ENCODE results near the gene GULP1.

GULP1 gene

GRCh38 chr2:188326669-188327301 lies 35.1 kb downstream of the GULP1 start:
- no peak for DNase-seq

GRCh38 chr2:188327518-188328213 lies 36.0 kb downstream of the GULP1 start:
- no peak for DNase-seq

GRCh38 chr2:188328419-188328818 lies 36.7 kb downstream of the GULP1 start:
- no peak for DNase-seq

- no peak for DNase-seq
Observed at GRCh38 chr2:188330316-188331053, 38.8 kb downstream of the GULP1 start.

- DNase-seq = no peak
Observed at GRCh38 chr2:188332619-188333018, 40.9 kb downstream of the GULP1 start.

- DNase-seq = no peak
Observed at GRCh38 chr2:188333751-188334524, 42.3 kb downstream of the GULP1 start.

GRCh38 chr2:188338463-188338862 lies 46.8 kb downstream of the GULP1 start:
- DNase-seq = no peak

- no peak for DNase-seq
Observed at GRCh38 chr2:188340257-188340656, 48.6 kb downstream of the GULP1 start.

GRCh38 chr2:188345020-188345419 lies 53.3 kb downstream of the GULP1 start:
- DNase-seq = no peak

- no peak for DNase-seq
Observed at GRCh38 chr2:188345426-188345825, 53.8 kb downstream of the GULP1 start.

- no peak for DNase-seq
Observed at GRCh38 chr2:188345831-188346458, 54.3 kb downstream of the GULP1 start.

GRCh38 chr2:188349019-188349418 lies 57.3 kb downstream of the GULP1 start:
- no peak for DNase-seq

GRCh38 chr2:188353282-188353681 lies 61.6 kb downstream of the GULP1 start:
- no peak for DNase-seq

- no peak for DNase-seq
Observed at GRCh38 chr2:188360485-188361263, 69.0 kb downstream of the GULP1 start.

- DNase-seq = no peak
Observed at GRCh38 chr2:188364033-188364630, 72.5 kb downstream of the GULP1 start.

- no peak for DNase-seq
Observed at GRCh38 chr2:188365058-188365641, 73.5 kb downstream of the GULP1 start.

GRCh38 chr2:188367164-188367563 lies 75.5 kb downstream of the GULP1 start:
- no peak for DNase-seq

GRCh38 chr2:188369365-188369764 lies 77.7 kb downstream of the GULP1 start:
- peak; percentile 35 for DNase-seq

GRCh38 chr2:188378371-188378950 lies 86.8 kb downstream of the GULP1 start:
- no peak for DNase-seq

GRCh38 chr2:188379748-188380147 lies 88.1 kb downstream of the GULP1 start:
- no peak for DNase-seq

GRCh38 chr2:188380280-188380679 lies 88.6 kb downstream of the GULP1 start:
- DNase-seq = no peak

All from activated CD4-positive, alpha-beta T cell treated with anti-CD3 and anti-CD28 coated beads, Interleukin-2, amount 50 U/mL, for 16 hours (primary cell).